GM21390 (cell line): Measurements from ENCODE around the gene RGPD8.
"Not testable (repeated sequence)": the region's sequence is repeated elsewhere in the genome, so short reads cannot be mapped to it uniquely, and the experiment has no call there.

Experiments used
- ATAC-seq: cut with Tn5 transposase; IDR thresholded peaks from one replicate; pipeline ENCODE4 v1.9.1; 2021; ENCODE audit not compliant: unreplicated experiment

RGPD8 gene

GRCh38 chr2:112433480-112433879, at the start of gene RGPD8:
Gene RGPD8 (minus strand): TSS chr2:112433645. CDS start chr2:112433453, 192 bp downstream.
- peak; percentile 97 for ATAC-seq

DNA sequence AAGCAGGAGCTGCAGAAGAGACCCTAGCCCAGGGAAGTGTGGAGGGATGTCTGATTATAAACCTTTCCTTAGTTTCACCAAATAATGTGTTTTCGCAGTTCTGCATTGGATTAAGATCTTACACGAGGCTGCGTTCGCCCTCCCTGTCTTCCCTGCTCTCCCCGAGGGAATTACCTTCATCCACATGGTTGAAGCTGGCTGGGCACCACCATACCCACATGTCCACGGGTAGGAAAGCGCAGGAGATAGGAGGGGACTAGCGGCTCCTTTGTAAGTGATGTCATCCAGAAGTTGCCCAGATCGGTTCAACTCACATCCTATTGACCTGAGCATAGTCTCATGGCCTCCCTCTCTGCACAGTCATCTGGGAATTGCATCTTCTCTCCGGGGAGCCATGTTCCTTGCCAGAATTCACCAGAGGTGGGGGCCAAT, 49.6 kb upstream of the RGPD8 start:
- ATAC-seq: no peak

- ATAC-seq: peak; percentile 16
Observed at GRCh38 chr2:112482309-112483041, 49.0 kb upstream of the RGPD8 start.

- ATAC-seq: peak; percentile 70
Observed at GRCh38 chr2:112481528-112482233, 48.2 kb upstream of the RGPD8 start, which contains the start of gene TTL. Gene TTL (plus strand): TSS chr2:112482156. CDS start chr2:112482345, 189 bp downstream.

GRCh38 chr2:112481050-112481527, 47.6 kb upstream of the RGPD8 start:
- ATAC-seq: peak; percentile 64

DNA sequence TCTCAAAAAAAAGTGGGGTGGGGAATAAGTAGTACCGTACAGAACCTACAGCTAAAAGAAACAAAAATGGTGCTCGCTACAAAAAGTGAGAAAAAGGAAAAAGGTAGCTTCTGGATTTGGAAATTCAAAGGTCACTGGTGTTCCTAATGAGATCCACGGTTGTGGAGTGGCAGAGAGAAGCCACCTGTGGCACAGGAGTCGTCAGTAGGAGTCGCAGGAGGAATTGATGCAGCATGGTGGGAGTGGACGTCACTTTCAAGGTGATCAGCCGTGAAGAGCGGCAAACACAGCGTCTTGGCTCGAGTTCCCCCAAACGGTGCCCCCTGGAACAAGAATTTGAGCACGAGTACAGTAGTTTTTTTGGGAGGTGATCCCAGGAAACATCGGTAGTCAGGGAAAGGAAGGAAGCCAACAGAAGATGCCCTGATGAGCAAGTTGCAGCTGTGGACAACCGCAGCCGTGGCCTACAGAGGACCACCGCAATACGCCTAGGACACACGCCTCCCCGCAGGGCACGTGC, 47.1 kb upstream of the RGPD8 start:
- ATAC-seq: no peak

DNA sequence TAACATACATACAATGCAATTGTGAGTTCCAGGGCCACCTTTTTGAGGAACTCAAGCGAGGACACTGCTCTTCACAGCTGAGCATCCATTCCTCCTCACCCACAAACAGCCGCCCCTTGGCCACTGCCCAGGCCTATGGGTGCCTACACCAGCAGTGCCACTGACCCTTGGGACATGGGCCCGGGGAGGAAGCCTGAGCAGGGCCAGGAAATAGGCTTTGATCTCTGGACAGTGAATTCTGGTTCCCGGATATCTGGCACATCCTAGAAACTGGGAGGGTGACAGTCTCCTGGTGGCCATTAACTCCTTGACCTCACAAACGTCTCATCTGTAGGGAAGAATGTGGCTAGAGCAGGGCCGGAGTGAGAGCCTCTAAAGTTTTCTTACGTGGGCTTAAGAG, 43.0 kb upstream of the RGPD8 start:
- no peak for ATAC-seq

DNA sequence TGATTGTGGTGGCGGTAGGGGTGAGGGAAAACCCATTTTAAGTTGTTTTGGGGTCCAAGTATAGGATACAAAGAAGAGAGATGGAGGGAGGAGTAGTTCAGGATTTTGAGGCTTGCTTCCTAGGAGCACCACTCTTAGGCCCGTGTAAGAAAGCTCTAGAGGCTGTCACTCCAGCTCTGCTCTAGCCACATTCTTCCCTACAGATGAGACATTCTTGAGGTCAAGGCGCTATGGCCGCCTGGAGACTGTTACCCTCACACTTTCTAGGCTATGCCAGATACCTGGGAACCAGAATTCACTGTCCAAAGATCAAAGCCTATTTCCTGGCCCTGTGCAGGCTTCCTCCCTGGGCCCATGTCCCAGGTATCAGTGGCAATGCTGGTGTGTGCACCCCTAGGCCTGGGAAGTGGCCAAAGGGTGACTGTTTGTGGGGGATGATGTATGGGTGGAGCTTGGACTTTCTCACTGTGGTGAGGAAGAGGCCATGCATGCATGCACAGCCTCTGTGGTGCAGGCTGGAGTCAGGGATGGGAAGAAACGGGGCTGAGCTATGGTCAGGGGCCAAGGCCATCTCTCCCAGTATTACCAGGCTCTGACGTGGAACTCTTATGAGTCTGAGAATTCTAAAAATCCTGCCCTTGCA, 41.5 kb upstream of the RGPD8 start:
- no peak for ATAC-seq

- no peak for ATAC-seq
Observed at GRCh38 chr2:112472547-112473263, 39.3 kb upstream of the RGPD8 start.

DNA sequence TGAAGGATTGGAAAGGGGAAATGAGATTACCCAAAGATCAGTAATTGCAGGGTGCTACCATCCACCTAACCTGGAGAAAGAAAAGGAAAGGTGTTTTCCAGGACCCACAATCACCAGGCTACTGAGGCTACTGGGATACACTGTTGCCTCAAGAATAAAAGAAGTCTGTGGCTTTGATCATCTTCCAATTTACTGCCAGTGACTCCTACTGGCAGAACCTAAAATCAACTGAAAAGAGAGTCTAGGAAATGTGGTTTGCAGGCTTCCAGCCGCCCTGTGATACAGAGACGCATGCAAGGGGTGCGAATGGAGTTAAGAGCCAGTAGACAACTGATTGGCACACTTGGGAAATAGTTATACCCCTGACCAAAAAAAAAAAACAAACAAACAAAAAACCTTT, 31.9 kb upstream of the RGPD8 start:
- no peak for ATAC-seq

- ATAC-seq: no peak
Observed at GRCh38 chr2:112463256-112463655, 29.8 kb upstream of the RGPD8 start.

- ATAC-seq: no peak
Observed at GRCh38 chr2:112462178-112462577, 28.7 kb upstream of the RGPD8 start.

DNA sequence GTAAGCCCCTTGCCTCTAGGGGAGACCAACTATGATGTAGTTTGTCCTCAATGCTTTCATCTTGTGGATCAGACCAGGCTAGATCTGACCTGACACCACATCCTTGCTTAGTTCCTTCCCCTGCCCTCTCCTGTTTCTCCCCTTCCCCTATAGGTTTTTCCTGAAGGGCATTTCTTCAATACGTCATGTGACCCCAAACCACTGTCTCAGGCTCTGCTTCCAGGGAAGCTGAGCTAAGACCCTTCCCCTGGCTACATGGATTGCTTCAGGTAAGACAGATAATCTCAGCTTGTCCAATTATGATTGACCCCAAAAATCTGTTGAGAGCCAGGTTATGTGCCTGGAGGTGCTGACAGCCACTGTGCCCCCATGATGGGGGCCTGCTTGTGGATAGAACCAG, 25.9 kb upstream of the RGPD8 start:
- no peak for ATAC-seq

DNA sequence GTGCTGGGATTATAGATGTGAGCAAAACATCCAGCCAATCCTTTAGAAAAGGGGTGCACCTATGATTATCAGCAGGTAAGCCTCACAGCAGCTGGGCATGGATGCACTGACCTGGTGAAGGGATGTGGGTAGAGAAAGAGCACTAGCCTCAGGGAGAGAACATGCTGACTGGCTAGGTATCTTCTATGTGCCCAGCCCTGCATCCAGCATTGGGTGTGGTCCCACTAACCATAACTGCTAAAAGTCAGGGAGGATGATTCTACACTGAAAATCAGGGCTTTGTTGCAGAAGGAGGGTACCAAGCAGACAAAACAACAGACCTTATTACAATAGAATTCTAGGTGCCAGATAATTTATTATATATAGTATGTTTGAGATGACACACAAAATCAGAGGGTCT, 21.1 kb upstream of the RGPD8 start:
- ATAC-seq: no peak

DNA sequence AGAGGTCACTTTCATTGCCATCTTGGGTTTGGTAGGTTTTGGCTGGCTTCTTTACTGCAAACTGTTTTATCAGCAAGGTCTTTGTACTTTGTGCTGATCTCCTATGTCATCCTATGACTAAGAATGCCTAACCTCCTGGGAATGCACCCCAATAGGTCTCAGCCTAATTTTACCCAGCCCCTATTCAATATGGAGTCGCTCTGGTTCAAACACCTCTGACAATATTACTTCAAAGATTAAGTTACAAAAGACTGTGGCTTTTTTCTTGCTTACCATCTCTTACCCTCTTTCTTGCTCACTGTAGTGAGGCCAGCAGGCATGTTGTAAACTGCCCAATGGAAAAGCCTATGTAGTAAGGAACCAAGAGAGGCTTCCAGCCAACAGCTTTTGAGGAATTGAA, 17.9 kb upstream of the RGPD8 start:
- no peak for ATAC-seq

GRCh38 chr2:112449854-112450253, 16.4 kb upstream of the RGPD8 start:
- ATAC-seq: no peak

DNA sequence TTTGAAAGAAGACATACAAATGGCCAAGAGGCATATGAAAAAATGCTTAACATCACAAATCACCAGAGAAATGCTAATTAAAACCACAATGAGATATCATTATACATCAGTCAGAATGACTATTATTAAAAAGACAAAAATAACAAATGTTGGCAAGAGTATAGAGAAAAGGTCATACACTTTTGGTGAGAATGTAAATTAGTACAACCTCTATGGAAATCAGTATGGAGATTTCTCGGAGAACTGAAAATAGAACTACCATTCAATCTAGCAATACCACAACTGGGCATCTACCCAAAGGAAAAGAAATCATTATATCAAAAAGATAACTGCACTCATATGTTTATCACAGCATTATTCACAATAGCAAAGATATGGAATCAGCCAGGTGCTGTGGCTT, 10.8 kb upstream of the RGPD8 start:
- ATAC-seq: not testable (repeated sequence)

DNA sequence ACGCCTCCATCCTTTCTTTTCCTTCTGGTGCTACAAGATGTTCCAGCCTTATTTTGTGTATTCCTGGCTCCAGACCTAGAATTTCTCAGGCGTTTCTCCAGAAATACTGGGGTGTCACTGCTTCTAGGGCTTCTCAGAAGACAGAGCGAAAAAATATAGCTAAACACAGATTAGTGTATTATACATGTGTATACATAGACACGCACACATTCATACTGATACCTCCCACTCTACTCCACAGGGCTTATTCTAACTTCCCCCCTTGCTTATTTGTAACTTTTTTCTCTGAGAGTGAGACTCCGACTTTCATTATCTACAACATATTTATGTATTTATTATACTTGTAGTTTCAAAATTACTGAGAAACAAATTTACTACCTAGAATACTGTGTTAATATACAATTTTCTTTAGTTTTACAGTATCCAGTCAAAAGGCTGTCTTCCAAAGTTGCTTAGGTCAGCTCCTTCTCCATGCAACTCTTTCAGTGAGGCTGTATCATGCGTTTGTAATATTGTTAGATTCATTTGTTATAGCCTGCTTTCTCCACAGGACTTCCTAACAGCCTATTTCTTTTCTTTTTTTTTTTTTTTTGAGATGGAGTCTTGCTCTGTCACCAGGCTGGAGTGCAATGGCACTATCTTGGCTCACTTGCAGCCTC, 5.3 kb upstream of the RGPD8 start:
- not testable (repeated sequence) for ATAC-seq

GRCh38 chr2:112437405-112437831, 4.0 kb upstream of the RGPD8 start:
- not testable (repeated sequence) for ATAC-seq

- not testable (repeated sequence) for ATAC-seq
Observed at GRCh38 chr2:112436993-112437392, 3.5 kb upstream of the RGPD8 start.
